Lung microvascular endothelial cell (primary cell): ENCODE measurements around the gene ALK. TPM values are rescaled to one million over a fixed set of nuclear protein-coding genes. Genes with fewer than 3 reads are reported as not detected.
A peak's percentile ranks its signal among the peaks of the same experiment; 100 is the strongest.
"Not testable (repeated sequence)": the region's sequence is repeated elsewhere in the genome, so short reads cannot be mapped to it uniquely, and the experiment has no call there.

Experiments
- DNase-seq, 2 donors: peaks; one replicate each; pipeline versions ENCODE4 v3.0.0 to v3.0.0-alpha.2; 2010; ENCODE audit warnings: low read depth in 2 of 2
- total RNA-seq: library from RNA; depleted of rRNA; stranded (reverse); fragments of >200 nt; gene quantifications from 2 replicates; pipeline ENCODE4 v1.2.1, GENCODE V29; 2014

The ALK gene
- total RNA-seq, 1 donor from 2014 or later: not detected

- no peak for DNase-seq
Measured at GRCh38 chr2:29281086-29281915, 640.1 kb downstream of the ALK start.

- no peak for DNase-seq
Measured at GRCh38 chr2:29278966-29279365, 642.4 kb downstream of the ALK start.

GRCh38 chr2:29276151-29276550 is 645.2 kb downstream of the ALK start:
- DNase-seq: no peak

- no peak for DNase-seq
Measured at GRCh38 chr2:29275186-29275585, 646.2 kb downstream of the ALK start.

GRCh38 chr2:29273685-29274611 is 647.4 kb downstream of the ALK start:
- DNase-seq: peak in 1 of 2 donors; percentile 3

- DNase-seq: no peak
Measured at GRCh38 chr2:29273004-29273684, 648.2 kb downstream of the ALK start.

- DNase-seq: no peak
Measured at GRCh38 chr2:29272311-29272710, 649.1 kb downstream of the ALK start.

GRCh38 chr2:29270701-29271121 is 650.7 kb downstream of the ALK start:
- no peak for DNase-seq

GRCh38 chr2:29269765-29270109 is 651.6 kb downstream of the ALK start:
- DNase-seq: no peak

- no peak for DNase-seq
Measured at GRCh38 chr2:29269095-29269764, 652.2 kb downstream of the ALK start.

GRCh38 chr2:29267720-29268119 is 653.7 kb downstream of the ALK start:
- DNase-seq: no peak

GRCh38 chr2:29263886-29264285 is 657.5 kb downstream of the ALK start:
- DNase-seq: no peak

GRCh38 chr2:29262681-29263260 is 658.6 kb downstream of the ALK start:
- no peak for DNase-seq

GRCh38 chr2:29261003-29261402 is 660.4 kb downstream of the ALK start:
- DNase-seq: no peak

GRCh38 chr2:29260142-29260772 is 661.1 kb downstream of the ALK start:
- DNase-seq: peak; percentile 22 to 57

- no peak for DNase-seq
Measured at GRCh38 chr2:29259221-29259620, 662.2 kb downstream of the ALK start.

- DNase-seq: no peak
Measured at GRCh38 chr2:29255004-29255403, 666.4 kb downstream of the ALK start.

GRCh38 chr2:29253495-29254275 is 667.7 kb downstream of the ALK start:
- not testable (repeated sequence) for DNase-seq

- no peak for DNase-seq
Measured at GRCh38 chr2:29253026-29253425, 668.4 kb downstream of the ALK start.

- no peak for DNase-seq
Measured at GRCh38 chr2:29251406-29251805, 670.0 kb downstream of the ALK start.
